Pancreas (tissue), 10 donors: Measurements from ENCODE around the gene FAF1. TPM values are rescaled to one million over a fixed set of nuclear protein-coding genes. Genes with fewer than 3 reads are reported as not detected.

Experiments
- ATAC-seq, 4 donors: fragments of 200-7000 bp; cut with Tn5 transposase; one replicate each; pipeline versions ENCODE4 v1.8.0 to v1.9.1; 2020; ENCODE audit warnings: mild to moderate bottlenecking in 4 of 4, moderate library complexity in 4 of 4
- DNase-seq, 6 donors: peaks; one replicate each; pipeline ENCODE4 v3.0.0-alpha.2; 2020
- FAIRE-seq: peaks from 2 replicates; lab custom pipeline; 2012; peaks lifted over from hg19 to GRCh38; lab: Jason Lieb, UNC
- H3K27ac ChIP-seq, 4 donors: fragments of 200-600 bp; sonication (generic); 1 replicate in 3 of 4; 2 replicates in 1 of 4; pipeline versions ENCODE4 v1.5.0 to v1.8.0; 2020
- H3K27me3 ChIP-seq, 4 donors: fragments of 200-600 bp; one replicate each; pipeline ENCODE4 v1.8.0; 2021
- H3K36me3 ChIP-seq, 3 donors: fragments of 200-600 bp; sonication (generic) in 1 of 3; one replicate each; pipeline versions ENCODE4 v1.5.0 to v1.8.0; 2020 to 2021
- H3K4me1 ChIP-seq, 3 donors: fragments of 200-600 bp; one replicate each; pipeline ENCODE4 v1.8.0; 2021
- H3K4me3 ChIP-seq, 4 donors: fragments of 200-600 bp; sonication (generic) in 2 of 4; one replicate each; pipeline versions ENCODE4 v1.5.0 to v1.8.0; 2020 to 2021
- H3K9me3 ChIP-seq, 4 donors: fragments of 200-600 bp; one replicate each; pipeline ENCODE4 v1.8.0; 2021
- CTCF ChIP-seq, 4 donors: fragments of 200-600 bp; sonication (generic) in 3 of 4; IDR thresholded peaks; one replicate each; pipeline versions ENCODE4 v1.5.0 to v1.8.0; 2021; ENCODE audit warnings: antibody characterized with exemption in 4 of 4
- WGBS, 2 donors: extraction: QIAGEN DNeasy Blood & Tissue Kit; methylation state at CpG; one replicate each; pipeline ENCODE4 v1.1.7; 2013; 5-methylcytosine and 5-hydroxymethylcytosine counted together
- intact Hi-C, 3 donors: fragments of 100-400 bp; cut with DNase I; formaldehyde crosslinking; loops; one replicate each; pipeline versions ENCODE4 v1.11.1 to v1.14.2; 2022
- polyA plus RNA-seq, 2 donors: library from polyadenylated mRNA; stranded (reverse); fragments of 200-250 nt; gene quantifications; one replicate each; pipeline ENCODE4 v1.2.3, GENCODE V29; 2013
- total RNA-seq, 6 donors: library from RNA; stranded (reverse); fragmentation: NEBNext Ultra II Directional in 4 of 6; extraction: Animal tissue kit (Norgen Biotek cat#: 25700) in 4 of 6; gene quantifications; one replicate each; pipeline versions ENCODE4 v1.2.1 to v1.2.4, GENCODE V29; 2021 to 2023
- donor health status: healthy with polysubstance abuse.
- donor health status: DM: no; HTN: no; CAD: no; lungs with moderate emphysema.
- donor health status: DM: no; HTN: no; CAD: no.
- donor health status: control.
- donor health status: control.
- donor health status: Bipolar disorder and iron deficiency.
- donor health status: DM: yes; HTN: yes; CAD: no.
- donor health status: DM: no; HTN: no; CAD: no.
- donor health status: DM: no; HTN: no; CAD: no.
- donor health status: DM: yes; HTN: yes; CAD: no.

Gene FAF1
- total and polyA plus RNA-seq, 8 donors, result 13.9 to 46.6 (median 37.6) TPM

DNA sequence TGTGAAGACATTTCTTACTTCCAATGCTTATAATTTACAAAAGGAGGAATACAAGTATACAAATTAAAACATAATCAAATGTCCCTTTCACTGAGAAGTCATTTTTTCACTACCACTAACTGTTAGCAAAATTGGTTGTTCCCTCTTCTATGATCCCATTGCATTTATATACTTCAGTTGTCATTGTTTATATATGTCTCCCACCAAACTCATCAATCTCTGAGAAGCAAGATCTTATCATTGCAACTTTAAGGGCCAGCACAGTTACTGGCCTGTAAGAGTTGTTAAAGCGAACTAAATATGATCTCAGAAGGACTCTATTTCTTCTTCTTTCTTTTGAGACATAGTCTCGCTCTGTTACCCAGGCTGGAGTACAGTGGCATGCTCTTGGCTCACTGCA lies 313.5 kb downstream of the FAF1 start:
- DNase-seq, result no peak
- WGBS, 2 donors, result 98 to 100% methylated on average over 2 of the region's 2 CpGs
- TF ChIP-seq CTCF (IDR thresholded peaks at IDR 0.05), result no peak
- H3K27me3 ChIP-seq, result no peaks in the 10 kb centered on the region
- H3K36me3 ChIP-seq, result no peaks in the 10 kb centered on the region
- H3K9me3 ChIP-seq, result no peaks in the 10 kb centered on the region
- H3K27ac ChIP-seq, result no peak overlapping the region
- intact Hi-C loops, result no loop called here
- H3K4me1 ChIP-seq, result peaks cover 0 to 11% (median 0%) of the 10 kb centered on the region in 3 donors
- no peak overlapping the region for H3K4me3 ChIP-seq
- no peak for ATAC-seq
- no peak for FAIRE-seq

DNA sequence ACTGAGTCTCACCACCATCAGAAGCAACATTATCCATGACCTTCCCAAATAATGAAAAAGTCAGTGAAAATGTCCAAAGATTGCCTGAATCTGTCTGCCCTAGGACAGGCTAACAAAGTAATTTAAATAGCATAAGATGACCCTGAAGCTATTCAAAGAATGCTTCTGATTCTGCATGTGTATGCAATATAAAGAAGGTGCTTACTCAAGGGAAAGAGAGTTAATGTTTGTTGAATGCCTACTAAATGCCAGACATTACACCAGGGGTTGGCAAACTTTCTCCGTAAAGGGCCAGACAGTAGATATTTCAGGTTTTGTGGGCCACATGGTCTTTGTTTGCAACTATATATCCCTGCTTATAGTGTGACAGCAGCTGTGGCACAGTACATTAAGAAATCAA lies 314.9 kb downstream of the FAF1 start:
- intact Hi-C loops, result no loop called here

DNA sequence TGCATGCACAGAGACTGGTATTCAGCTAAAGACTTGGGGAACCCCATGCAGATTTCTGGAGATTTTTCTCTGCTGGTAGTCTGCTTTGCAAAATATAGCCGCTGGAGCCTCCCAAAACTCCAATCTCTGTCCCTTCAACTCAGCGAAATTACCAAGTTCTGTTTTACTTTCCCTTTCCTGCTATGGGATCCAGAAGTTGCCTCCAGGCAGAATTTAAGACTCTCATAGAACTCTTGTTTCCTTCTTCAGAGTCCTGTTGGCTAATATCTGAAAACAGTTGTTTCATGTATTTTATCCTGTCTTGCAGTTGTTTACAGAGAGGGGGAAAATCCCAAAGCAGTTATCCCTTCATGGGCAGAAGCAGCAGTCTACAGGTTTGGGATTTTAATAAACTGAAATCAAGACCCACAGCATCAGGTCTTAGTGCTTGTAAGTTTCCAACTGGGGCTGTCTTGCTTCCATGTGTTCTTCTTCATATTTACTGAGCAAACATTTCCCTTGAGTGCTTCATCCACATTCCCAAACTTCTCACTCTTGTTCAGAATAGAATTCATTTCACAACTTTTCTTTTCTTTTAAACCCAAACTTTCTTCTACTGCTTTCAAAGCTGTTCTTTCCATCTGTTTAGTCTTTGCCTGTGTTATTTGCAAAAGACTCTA lies 315.5 kb downstream of the FAF1 start:
- no peak overlapping the region for H3K27ac ChIP-seq
- H3K36me3 ChIP-seq, result no peaks in the 10 kb centered on the region
- H3K4me3 ChIP-seq, result no peak overlapping the region
- no peaks in the 10 kb centered on the region for H3K9me3 ChIP-seq
- intact Hi-C loops, result no loop called here
- TF ChIP-seq CTCF (IDR thresholded peaks at IDR 0.05), result no peak
- WGBS, 2 donors, result 80 to 83% methylated on average over 2 of the region's 2 CpGs
- FAIRE-seq (no peak), DNase-seq (no peak), ATAC-seq (no peak)
- no peaks in the 10 kb centered on the region for H3K4me1 ChIP-seq
- H3K27me3 ChIP-seq, result no peaks in the 10 kb centered on the region

More for the DNA sequence above, 314.9 kb downstream of the FAF1 start:
- no peak for TF ChIP-seq CTCF (IDR thresholded peaks at IDR 0.05)
- DNase-seq, result no peak
- Histone ChIP-seq H3K4me1 (no peaks in the 10 kb centered on the region), H3K4me3 (no peak overlapping the region), H3K36me3 (no peaks in the 10 kb centered on the region), H3K9me3 (no peaks in the 10 kb centered on the region), H3K27me3 (no peaks in the 10 kb centered on the region), H3K27ac (no peak overlapping the region)
- FAIRE-seq, result no peak
- no peak for ATAC-seq
- 94 to 100% methylated on average over 1 of the region's 1 CpG for WGBS, 2 donors

- intact Hi-C loops, result no loop called here
- DNase-seq (no peak), ATAC-seq (no peak), FAIRE-seq (no peak)
- Histone ChIP-seq H3K9me3 (no peaks in the 10 kb centered on the region), H3K4me1 (peaks cover 0 to 8% (median 5%) of the 10 kb centered on the region in 3 donors), H3K36me3 (no peaks in the 10 kb centered on the region), H3K27me3 (no peaks in the 10 kb centered on the region), H3K27ac (no peak overlapping the region), H3K4me3 (no peak overlapping the region)
- TF ChIP-seq CTCF (IDR thresholded peaks at IDR 0.05), result no peak
- WGBS, 2 donors, result 58 to 73% methylated on average over 1 of the region's 1 CpG
Measured at GRCh38 chr1:50637460-50637859, 322.6 kb downstream of the FAF1 start.

- H3K9me3 ChIP-seq, result no peaks in the 10 kb centered on the region
- ATAC-seq (no peak), FAIRE-seq (no peak), DNase-seq (no peak)
- H3K27ac ChIP-seq, result no peak overlapping the region
- no peaks in the 10 kb centered on the region for H3K27me3 ChIP-seq
- no peaks in the 10 kb centered on the region for H3K36me3 ChIP-seq
- H3K4me3 ChIP-seq, result no peak overlapping the region
- 48 to 54% methylated on average over 1 of the region's 1 CpG for WGBS, 2 donors
- intact Hi-C loops, result no loop called here
- no peak for TF ChIP-seq CTCF (IDR thresholded peaks at IDR 0.05)
- H3K4me1 ChIP-seq, result peaks cover 0 to 8% (median 5%) of the 10 kb centered on the region in 3 donors
Measured at GRCh38 chr1:50634251-50634650, 325.8 kb downstream of the FAF1 start.
